K562 (cell line): ENCODE results near the gene MBD5. TPM values are rescaled to one million over a fixed set of nuclear protein-coding genes. Genes with fewer than 3 reads are reported as not detected.

Experiments used
- ATAC-seq: fragments of 200-7000 bp; cut with Tn5 transposase; 3 replicates; pipeline ENCODE4 v1.9.1; 2020; ENCODE audit warnings: moderate library complexity
- BruUV-seq: library from RNA; stranded (reverse); fragments of 400-500 nt; replicated peaks from 2 replicates; lab custom pipeline; 2021; lab: Mats Ljungman, UMichigan
- CTCF ChIA-PET: fragments of 300-600 bp; formaldehyde crosslinking; extraction: SDS; loops from one replicate; lab custom pipeline; 2021; ENCODE audit warnings: low intra/inter-chr PET ratio; lab: Yijun Ruan, JAX
- POLR2A ChIA-PET: fragments of 300-600, 350-650 bp; sonication (Branson Sonifier 250); formaldehyde crosslinking; extraction: SDS; loops from one replicate; lab custom pipeline; 2021; ENCODE audit warnings: antibody characterized with exemption, inconsistent platforms; lab: Yijun Ruan, JAX
- DNase-seq, 4 experiments: peaks; one replicate each; pipeline versions ENCODE4 v3.0.0 to v3.0.0-alpha.2; 2011 to 2018; ENCODE audit warnings: low spot score in 3 of 4, mixed read lengths in 3 of 4; ENCODE audit errors: extremely low read depth in 1 of 4
- FAIRE-seq: peaks from 2 replicates; lab custom pipeline; 2011; peaks lifted over from hg19 to GRCh38; lab: Jason Lieb, UNC
- H2AFZ ChIP-seq: 2 replicates; pipeline ENCODE4 v1.6.0; 2011; ENCODE audit warnings: low read depth, low read length, control low read depth, inconsistent platforms
- H3K27ac ChIP-seq: fragments of 200-600 bp; 3 replicates; pipeline ENCODE4 v1.8.0; 2011; ENCODE audit warnings: low read depth, mild to moderate bottlenecking, control low read depth, inconsistent platforms, low read length, moderate library complexity, mixed read lengths; ENCODE audit errors: extremely low read depth
- H3K27me3 ChIP-seq, 2 experiments: fragments of 300-600 bp in 1 of 2; 2 replicates in 1 of 2; 3 replicates in 1 of 2; pipeline versions ENCODE4 v1.6.0 to v1.8.0; 2011; ENCODE audit warnings: inconsistent platforms in 2 of 2, low read length in 2 of 2, mild to moderate bottlenecking in 1 of 2, mixed read lengths in 1 of 2, moderate library complexity in 1 of 2; ENCODE audit not compliant: control insufficient read depth in 2 of 2, insufficient read depth in 2 of 2
- H3K36me3 ChIP-seq: fragments of 300-600 bp; 3 replicates; pipeline ENCODE4 v1.8.0; 2011; ENCODE audit warnings: mild to moderate bottlenecking, low read length, inconsistent platforms; ENCODE audit not compliant: control insufficient read depth, insufficient read depth
- H3K4me1 ChIP-seq, 2 experiments: fragments of 200-600 bp in 1 of 2; replicated peaks in 1 of 2; 2 replicates in 1 of 2; 3 replicates in 1 of 2; pipeline versions ENCODE4 v1.5.1 to v1.8.0; 2011; ENCODE audit warnings: inconsistent platforms in 2 of 2, low read length in 2 of 2, mild to moderate bottlenecking in 1 of 2, mixed read lengths in 1 of 2, moderate library complexity in 1 of 2; ENCODE audit not compliant: control insufficient read depth in 2 of 2, insufficient read depth in 2 of 2
- H3K4me2 ChIP-seq: 2 replicates; pipeline ENCODE4 v1.6.1; 2011; ENCODE audit warnings: low read length, control low read depth, inconsistent platforms, mixed read lengths; ENCODE audit not compliant: insufficient read depth
- H3K4me3 ChIP-seq: fragments of 200-600 bp; sonication (generic), shearing (Covaris generic); 2 replicates; pipeline ENCODE4 v1.5.1; 2016; ENCODE audit warnings: control low read depth, inconsistent platforms
- H3K79me2 ChIP-seq: fragments of 200-600 bp; 3 replicates; pipeline ENCODE4 v1.8.0; 2011; ENCODE audit warnings: low read length, inconsistent platforms; ENCODE audit not compliant: control insufficient read depth, insufficient read depth
- H3K9ac ChIP-seq, 2 experiments: 2 replicates each; pipeline versions ENCODE4 v1.6.0 to v1.6.1; 2011; ENCODE audit warnings: low read depth in 2 of 2, low read length in 2 of 2, control low read depth in 1 of 2, inconsistent platforms in 1 of 2, mild to moderate bottlenecking in 1 of 2, mixed read lengths in 1 of 2; ENCODE audit not compliant: insufficient read depth in 1 of 2
- H3K9me1 ChIP-seq: one replicate; pipeline ENCODE4 v1.6.0; 2011; ENCODE audit warnings: inconsistent platforms, mild to moderate bottlenecking, low read length, moderate library complexity; ENCODE audit not compliant: control insufficient read depth, insufficient read depth
- H3K9me3 ChIP-seq: replicated peaks from 2 replicates; pipeline ENCODE4 v1.5.1; 2011; ENCODE audit warnings: low read depth, low read length, inconsistent platforms; ENCODE audit not compliant: control insufficient read depth, insufficient read depth
- H4K20me1 ChIP-seq: replicated peaks from 2 replicates; pipeline ENCODE4 v1.6.1; 2011; ENCODE audit warnings: low read length, inconsistent platforms, mixed read lengths; ENCODE audit not compliant: control insufficient read depth, insufficient read depth
- FOXJ3 ChIP-seq: sonication (generic); formaldehyde crosslinking; IDR thresholded peaks from 2 replicates; pipeline ENCODE4 v1.4.0; 2020; ENCODE audit warnings: mild to moderate bottlenecking, missing genetic modification reagents
- KAT7 ChIP-seq: sonication (generic); formaldehyde crosslinking; IDR thresholded peaks from 2 replicates; pipeline ENCODE4 v1.8.0; 2022; ENCODE audit warnings: missing genetic modification reagents, mild to moderate bottlenecking, borderline replicate concordance
- LCOR ChIP-seq: sonication (generic); formaldehyde crosslinking; IDR thresholded peaks from 2 replicates; pipeline ENCODE4 v1.8.0; 2022; ENCODE audit warnings: mild to moderate bottlenecking, missing genetic modification reagents
- MCM2 ChIP-seq: fragments of 450-650 bp; IDR thresholded peaks from 2 replicates; pipeline ENCODE4 v1.6.1; 2017; ENCODE audit warnings: low read depth, mild to moderate bottlenecking
- NELFE ChIP-seq: IDR thresholded peaks from 2 replicates; pipeline ENCODE4 v1.6.1; 2011; ENCODE audit warnings: mild to moderate bottlenecking; ENCODE audit not compliant: insufficient read depth, insufficient read length
- RCOR1 ChIP-seq, 2 experiments: IDR thresholded peaks; 2 replicates each; pipeline ENCODE4 v1.6.1; 2012; ENCODE audit warnings: low read depth in 2 of 2, low read length in 2 of 2, borderline replicate concordance in 1 of 2, improper control_type of control experiment in 1 of 2
- SMAD2 ChIP-seq: fragments of 150-350 bp; IDR thresholded peaks from 2 replicates; pipeline ENCODE4 v1.6.1; 2014; ENCODE audit warnings: low read depth, mild to moderate bottlenecking, low read length
- TEAD1 ChIP-seq, 2 experiments: fragments of 450-650 bp in 1 of 2; sonication (generic) in 1 of 2; formaldehyde crosslinking; IDR thresholded peaks; 2 replicates each; pipeline versions ENCODE4 v1.4.0 to v1.8.0; 2020 to 2022; ENCODE audit warnings: mild to moderate bottlenecking in 2 of 2, missing genetic modification reagents in 1 of 2
- ZNF239 ChIP-seq: fragments of 250-450 bp; sonication (Bioruptor Pico); IDR thresholded peaks from 2 replicates; pipeline ENCODE4 v1.4.0; 2020; ENCODE audit warnings: mild to moderate bottlenecking
- ZNF3 ChIP-seq: fragments of 250-450 bp; sonication (Bioruptor Pico); IDR thresholded peaks from 2 replicates; pipeline ENCODE4 v1.5.0; 2021; ENCODE audit warnings: mild to moderate bottlenecking, moderate library complexity
- ZNF57 ChIP-seq: fragments of 450-650 bp; formaldehyde crosslinking; IDR thresholded peaks from 2 replicates; pipeline ENCODE4 v1.4.0; 2020; ENCODE audit warnings: mild to moderate bottlenecking, moderate library complexity
- WGBS: fragments of 100-300 bp; shearing (Covaris generic); methylation state at CpG from one replicate; pipeline ENCODE4 v1.1.6; 2016; ENCODE audit warnings: low coverage, mixed read lengths; ENCODE audit not compliant: insufficient coverage; ENCODE audit errors: missing lambda C conversion rate; 5-methylcytosine and 5-hydroxymethylcytosine counted together
- in situ Hi-C: fragments of 300-500 bp; cut with MboI; formaldehyde crosslinking; loops from 4 replicates; pipeline ENCODE4 v1.15.0; 2018; ENCODE audit warnings: inconsistent platforms, mixed read lengths
- intact Hi-C: fragments of 100-400 bp; cut with micrococcal nuclease; formaldehyde crosslinking; loops from 2 replicates; pipeline ENCODE4 v1.14.2; 2022
- polyA plus RNA-seq, 8 experiments: library from polyadenylated mRNA; depleted of rRNA in 4 of 8; stranded (reverse) in 5 of 8; unstranded in 3 of 8; fragments of >200 nt; fragmentation: Nextera tagmentation in 2 of 8; fragmentation: Illumina TruSeq in 1 of 8; extraction: Ambion mirVana in 2 of 8; extraction: Trizol in 1 of 8; gene quantifications; 2 replicates each; pipeline versions ENCODE4 v1.2.1 to v1.2.3, GENCODE V29; 2011 to 2014; ENCODE audit warnings: inconsistent platforms in 1 of 8, missing spikeins in 1 of 8
- total RNA-seq, 7 experiments: library from RNA; depleted of rRNA in 6 of 7; stranded (reverse); fragments of >200 nt in 6 of 7; fragmentation: Illumina TruSeq in 2 of 7; extraction: Trizol in 2 of 7; gene quantifications; 2 replicates each; pipeline versions ENCODE4 v1.2.1 to v1.2.3, GENCODE V29; 2011 to 2021; ENCODE audit warnings: low replicate concordance in 1 of 7

MBD5 gene
- total and polyA plus RNA-seq, 9 of the 15 experiments (the other 6 are each of a cell fraction or from before 2014, with no cell fraction given) = 3.4 to 14.5 (median 9.0) TPM

GRCh38 chr2:148515120-148515519 lies 494.2 kb downstream of the MBD5 start:
- no peaks in the 10 kb centered on the region for H3K36me3 ChIP-seq
- in situ Hi-C loops (loop anchor here (10.0 kb wide), 1 partner anchor 580 kb away; no protein-coding TSS in a partner anchor), intact Hi-C loops (no loop called here)
- no peaks in the 10 kb centered on the region for H3K79me2 ChIP-seq
- H3K9me3 ChIP-seq = no peaks in the 10 kb centered on the region
- CTCF ChIA-PET = no interaction called here
- ATAC-seq (no peak), DNase-seq (no peak), FAIRE-seq (no peak)
- no peaks in the 10 kb centered on the region for H3K9me1 ChIP-seq
- H3K27ac ChIP-seq = no peak overlapping the region
- H2AFZ ChIP-seq = no peak overlapping the region
- no TSS peak for BruUV-seq
- POLR2A ChIA-PET = no interaction called here
- peaks cover 4 to 19% of the 10 kb centered on the region in 2 experiments; a peak in 3 of 5 replicates for H3K27me3 ChIP-seq
- TF ChIP-seq ZNF3 (CRISPR knock-in tag) = no peak
- no peak for TF ChIP-seq ZNF57
- no peak for TF ChIP-seq TEAD1 (CRISPR knock-in tag; IDR thresholded peaks at IDR 0.05)
- no peak for TF ChIP-seq FOXJ3 (CRISPR knock-in tag)
- TF ChIP-seq RCOR1 (IDR thresholded peaks at IDR 0.05; ENCODE audit: borderline replicate concordance in 1 of 2, low read depth in 2 of 2, low read length in 2 of 2) = no peak
- no peak for TF ChIP-seq KAT7 (CRISPR knock-in tag)
- TF ChIP-seq NELFE = no peak
- no peak for TF ChIP-seq MCM2
- TF ChIP-seq ZNF239 (CRISPR knock-in tag) = no peak
- TF ChIP-seq LCOR (CRISPR knock-in tag) = no peak
- no peak for TF ChIP-seq SMAD2
- WGBS = 0% methylated on average over 1 of the region's 1 CpG
- no peaks in the 10 kb centered on the region for H3K4me1 ChIP-seq
- H3K4me3 ChIP-seq = no peak overlapping the region
- no peak overlapping the region for H3K9ac ChIP-seq
- H3K4me2 ChIP-seq = no peak overlapping the region
- no peaks in the 10 kb centered on the region; the same call in 1 of the 2 replicates for H4K20me1 ChIP-seq
